ENCODE data around the gene FOXA2.
"Not testable (repeated sequence)": the region's sequence is repeated elsewhere in the genome, so short reads cannot be mapped to it uniquely, and the experiment has no call there.

The FOXA2 gene

GRCh38 chr20:22572023-22572422, 12.3 kb downstream of the FOXA2 start:
- in situ Hi-C loops (cut with HindIII; ENCODE audit: low sequenced_read_pairs): no loop called here

- in situ Hi-C loops (cut with HindIII; ENCODE audit: low sequenced_read_pairs): no loop called here
These were observed 15.0 kb downstream of the FOXA2 start for GRCh38 chr20:22569353-22569752.

GRCh38 chr20:22568872-22569344, 15.5 kb downstream of the FOXA2 start:
- in situ Hi-C loops (cut with HindIII; ENCODE audit: low sequenced_read_pairs): no loop called here

- in situ Hi-C loops (cut with HindIII; ENCODE audit: low sequenced_read_pairs): no loop called here
These were observed 16.2 kb downstream of the FOXA2 start for GRCh38 chr20:22567944-22568871.

GRCh38 chr20:22566876-22567658, 17.3 kb downstream of the FOXA2 start:
- in situ Hi-C loops (cut with HindIII; ENCODE audit: low sequenced_read_pairs): no loop called here

- in situ Hi-C loops (cut with HindIII; ENCODE audit: low sequenced_read_pairs): no loop called here
These were observed 21.1 kb downstream of the FOXA2 start for GRCh38 chr20:22563062-22563965.

- in situ Hi-C loops (cut with HindIII; ENCODE audit: low sequenced_read_pairs): no loop called here
These were observed 21.8 kb downstream of the FOXA2 start for GRCh38 chr20:22562620-22563019.

- in situ Hi-C loops (cut with HindIII; ENCODE audit: low sequenced_read_pairs): no loop called here
These were observed 22.3 kb downstream of the FOXA2 start for GRCh38 chr20:22561965-22562577.

- in situ Hi-C loops (cut with HindIII; ENCODE audit: low sequenced_read_pairs): no loop called here
These were observed 23.6 kb downstream of the FOXA2 start for GRCh38 chr20:22560817-22561216.

- in situ Hi-C loops (cut with HindIII; ENCODE audit: low sequenced_read_pairs): no loop called here
These were observed 24.6 kb downstream of the FOXA2 start for GRCh38 chr20:22559711-22560318.

GRCh38 chr20:22557403-22558276, 26.7 kb downstream of the FOXA2 start:
- in situ Hi-C loops (cut with HindIII; ENCODE audit: low sequenced_read_pairs): no loop called here

GRCh38 chr20:22556565-22557056, 27.8 kb downstream of the FOXA2 start:
- in situ Hi-C loops (cut with HindIII; ENCODE audit: low sequenced_read_pairs): no loop called here

- in situ Hi-C loops (cut with HindIII; ENCODE audit: low sequenced_read_pairs): no loop called here
These were observed 28.4 kb downstream of the FOXA2 start for GRCh38 chr20:22555791-22556564.

GRCh38 chr20:22554391-22554790, 30.0 kb downstream of the FOXA2 start:
- in situ Hi-C loops (cut with HindIII; ENCODE audit: low sequenced_read_pairs): no loop called here

- in situ Hi-C loops (cut with HindIII; ENCODE audit: low sequenced_read_pairs): not testable (repeated sequence)
These were observed 33.9 kb downstream of the FOXA2 start for GRCh38 chr20:22550514-22550913.

GRCh38 chr20:22548040-22548439, 36.3 kb downstream of the FOXA2 start:
- in situ Hi-C loops (cut with HindIII; ENCODE audit: low sequenced_read_pairs): no loop called here

GRCh38 chr20:22546344-22546743, 38.0 kb downstream of the FOXA2 start:
- in situ Hi-C loops (cut with HindIII; ENCODE audit: low sequenced_read_pairs): no loop called here

GRCh38 chr20:22545045-22545444, 39.3 kb downstream of the FOXA2 start:
- in situ Hi-C loops (cut with HindIII; ENCODE audit: low sequenced_read_pairs): no loop called here
